GM19099 (cell line): ENCODE data around the gene MYMK.

Source experiments
- POLR2A ChIP-seq: IDR thresholded peaks from 3 replicates; pipeline ENCODE4 v1.6.1; 2011; ENCODE audit warnings: low read depth; ENCODE audit not compliant: insufficient read length; ENCODE audit errors: extremely low read depth

The MYMK gene

DNA sequence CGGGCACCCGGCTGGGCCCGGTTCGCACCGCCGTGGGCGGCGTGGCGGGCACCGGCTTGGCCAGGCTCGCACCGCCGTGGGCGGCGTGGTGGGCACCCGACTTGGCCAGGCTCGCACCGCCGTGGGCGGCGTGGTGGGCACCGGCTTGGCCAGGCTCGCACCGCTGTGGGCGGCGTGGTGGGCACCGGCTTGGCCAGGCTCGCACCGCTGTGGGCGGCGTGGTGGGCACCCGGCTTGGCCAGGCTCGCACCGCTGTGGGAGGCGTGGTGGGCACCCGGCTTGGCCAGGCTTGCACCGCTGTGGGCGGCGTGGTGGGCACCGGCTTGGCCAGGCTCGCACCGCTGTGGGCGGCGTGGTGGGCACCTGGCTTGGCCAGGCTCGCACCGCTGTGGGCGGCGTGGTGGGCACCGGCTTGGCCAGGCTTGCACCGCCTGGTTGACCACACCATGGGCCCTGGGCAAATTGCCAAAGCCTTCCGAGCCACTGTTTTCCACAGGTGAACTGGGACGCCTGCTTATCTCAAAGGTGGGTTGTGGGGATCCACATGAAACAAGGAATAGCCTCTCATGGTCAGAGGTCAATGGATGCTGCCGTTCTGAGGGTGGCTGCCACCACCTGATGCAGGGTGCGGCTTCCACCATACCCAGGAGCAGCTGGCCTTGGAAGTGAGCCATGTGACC lies 38.0 kb upstream of the MYMK start:
- TF ChIP-seq POLR2A = no peak

DNA sequence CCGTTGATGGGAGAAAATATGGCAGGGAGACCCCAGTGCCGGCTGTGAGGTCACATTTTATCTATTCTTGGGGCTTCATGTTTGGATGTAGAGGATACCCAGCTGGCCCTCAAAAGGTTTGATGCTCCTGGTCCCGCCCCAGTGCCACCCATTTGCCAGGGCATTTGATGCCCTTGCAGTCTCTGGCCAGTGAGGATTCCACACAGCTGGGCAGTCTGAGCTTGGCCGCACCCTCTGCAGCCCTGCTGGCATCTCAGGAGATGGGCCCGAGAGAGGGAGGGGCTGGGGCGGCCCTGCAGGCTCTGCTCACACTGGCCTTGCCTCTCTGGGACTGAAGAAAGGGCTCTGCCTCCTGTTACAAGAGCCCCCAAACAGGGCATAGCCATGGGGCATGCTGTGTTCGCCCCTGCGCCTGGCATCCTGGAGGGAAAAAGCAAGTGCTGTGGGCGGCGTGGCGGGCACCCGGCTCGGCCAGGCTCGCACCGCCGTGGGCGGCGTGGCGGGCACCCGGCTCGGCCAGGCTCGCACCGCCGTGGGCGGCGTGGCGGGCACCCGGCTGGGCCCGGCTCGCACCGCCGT lies 37.3 kb upstream of the MYMK start:
- no peak for TF ChIP-seq POLR2A

DNA sequence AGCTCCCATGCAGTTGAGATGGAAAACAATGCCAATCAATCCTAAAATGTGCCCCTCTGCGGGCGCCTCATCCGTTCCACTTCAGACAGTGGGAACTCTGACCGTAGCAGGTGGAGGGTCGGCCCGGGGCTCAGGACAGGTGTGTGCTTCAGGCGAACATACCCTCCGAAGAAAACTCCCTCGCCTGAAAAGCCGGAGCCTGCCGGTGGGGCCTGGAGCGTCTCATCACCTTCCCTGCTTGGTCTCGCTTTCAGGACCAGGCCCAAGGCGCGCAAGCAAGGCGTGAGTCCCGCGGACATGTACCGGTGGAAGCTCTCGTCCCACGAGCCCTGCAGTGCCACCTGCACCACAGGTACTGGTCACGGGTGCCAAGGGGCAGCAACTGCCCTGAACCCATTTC lies 36.2 kb upstream of the MYMK start:
- TF ChIP-seq POLR2A = no peak

DNA sequence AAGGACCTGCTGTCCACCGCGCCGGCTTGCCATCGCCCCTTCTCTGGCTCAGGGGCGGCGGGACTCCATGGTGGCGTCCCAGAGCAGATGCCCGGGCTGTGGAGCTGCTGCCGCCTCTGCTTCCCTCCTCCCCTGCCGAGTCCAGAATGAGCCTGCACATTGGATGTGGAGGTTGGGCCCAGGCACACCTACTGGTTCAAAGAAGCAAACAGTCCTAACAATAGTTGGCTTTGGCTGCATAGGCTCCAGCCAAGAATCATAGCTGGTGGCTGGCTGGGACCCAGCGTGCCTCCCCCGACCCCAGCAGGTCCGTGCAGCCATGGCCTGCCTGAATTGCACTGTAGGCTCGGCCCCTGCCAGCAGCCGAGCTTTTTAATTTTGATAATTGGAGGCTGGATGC lies 35.6 kb upstream of the MYMK start:
- TF ChIP-seq POLR2A = no peak

DNA sequence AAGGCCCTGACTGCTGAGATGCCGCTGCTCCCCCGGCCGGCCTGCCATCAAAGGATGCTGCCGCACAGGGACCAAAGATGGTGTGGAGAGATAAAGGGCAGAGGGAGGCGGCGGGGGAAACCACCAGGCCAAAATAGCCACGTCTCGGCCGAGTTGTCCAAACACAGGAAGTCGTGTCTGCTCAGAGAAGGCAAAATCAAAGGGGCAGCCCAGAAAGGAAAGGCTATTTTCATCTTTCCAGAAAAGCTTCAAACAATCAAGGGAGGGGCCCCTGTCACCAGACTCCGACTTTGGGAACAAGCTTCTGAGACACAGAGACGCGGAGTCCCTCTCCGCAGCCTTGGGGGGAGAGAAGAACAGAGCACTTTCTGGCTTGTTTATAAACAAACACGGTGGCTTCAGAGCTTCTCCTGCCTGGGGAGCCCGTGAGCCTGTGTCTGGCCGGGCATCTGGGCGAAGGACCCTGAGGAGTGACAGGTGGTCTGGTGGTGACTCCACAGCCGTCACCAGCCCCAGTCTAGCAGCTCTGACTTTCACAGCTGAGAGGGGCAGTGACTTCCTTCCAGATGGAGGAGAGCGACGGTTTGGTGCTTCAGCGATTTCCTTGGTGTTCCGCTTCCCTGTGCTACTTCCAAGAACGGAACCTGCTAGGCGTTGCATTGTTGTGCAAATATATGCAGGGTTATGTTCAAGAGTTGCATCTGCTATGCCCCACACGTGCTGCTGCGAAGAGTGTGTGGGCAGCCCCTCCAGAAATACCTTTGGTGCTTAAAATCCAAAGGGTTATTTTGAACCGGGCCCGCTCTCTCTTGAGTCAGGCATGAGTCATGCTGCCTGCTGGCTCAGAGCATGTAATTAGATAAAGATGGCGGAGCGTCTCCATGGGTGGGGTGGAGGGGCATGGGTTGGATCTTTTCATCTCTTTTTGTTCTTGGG lies 33.7 kb upstream of the MYMK start:
- TF ChIP-seq POLR2A = no peak

DNA sequence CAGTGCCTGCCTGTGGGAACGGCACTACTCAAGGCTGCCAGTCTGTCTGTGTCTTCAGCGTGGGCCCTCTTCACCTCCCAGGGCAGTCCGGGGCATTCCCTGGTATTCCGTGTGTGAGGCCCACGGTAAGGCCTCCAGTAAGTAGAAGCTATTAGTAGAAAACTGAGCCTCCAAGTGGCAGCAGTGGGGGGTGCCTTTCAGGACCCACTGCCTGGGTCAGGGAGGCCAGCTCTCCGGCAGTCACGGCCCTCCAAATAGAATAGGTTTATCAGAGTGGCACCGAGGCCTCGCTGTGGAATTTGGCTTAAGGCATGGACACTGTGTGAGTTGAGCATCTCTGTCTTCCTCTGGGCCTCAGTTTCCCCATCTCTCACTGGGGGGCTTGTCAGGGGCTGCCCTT lies 32.8 kb upstream of the MYMK start:
- TF ChIP-seq POLR2A = no peak

DNA sequence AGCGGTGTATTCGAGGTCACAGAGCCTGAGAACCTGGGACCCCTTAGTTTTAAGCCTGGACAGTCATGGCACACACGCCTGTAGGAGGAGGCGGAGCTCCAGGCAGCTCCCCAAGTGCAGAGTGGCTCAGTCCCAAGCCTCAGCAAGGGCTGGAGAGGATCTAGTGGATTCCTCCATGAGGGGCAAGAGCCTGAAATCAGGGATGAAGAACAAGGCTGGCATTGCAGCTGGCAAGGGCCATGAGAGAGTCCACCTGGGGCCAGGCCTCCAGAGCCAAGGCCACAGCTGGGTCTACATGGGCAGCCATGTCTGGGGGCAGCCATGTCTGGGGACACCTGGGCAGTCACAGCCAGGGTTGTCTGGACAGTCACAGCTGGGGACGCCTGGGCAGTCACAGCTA lies 31.6 kb upstream of the MYMK start:
- TF ChIP-seq POLR2A = no peak

DNA sequence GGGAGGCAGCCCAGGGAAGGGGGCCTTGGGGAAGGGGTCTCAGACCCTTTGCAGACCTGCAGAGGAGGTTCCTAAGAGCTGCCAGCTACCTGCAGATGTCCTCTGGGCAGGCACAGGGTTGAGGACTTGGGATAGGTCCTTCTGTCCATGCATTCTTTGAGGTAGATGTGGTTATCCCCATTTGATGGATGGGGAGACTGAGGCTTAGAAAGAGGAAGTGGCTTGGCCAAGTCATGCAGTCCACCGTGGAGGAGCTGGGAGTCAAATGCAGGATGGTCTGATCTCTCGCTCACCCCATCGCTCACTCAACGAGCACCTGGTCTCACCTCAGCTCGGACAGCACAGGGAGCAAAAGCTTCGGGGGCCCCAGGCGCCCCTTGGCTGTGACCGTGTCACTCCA lies 30.0 kb upstream of the MYMK start:
- TF ChIP-seq POLR2A = no peak

DNA sequence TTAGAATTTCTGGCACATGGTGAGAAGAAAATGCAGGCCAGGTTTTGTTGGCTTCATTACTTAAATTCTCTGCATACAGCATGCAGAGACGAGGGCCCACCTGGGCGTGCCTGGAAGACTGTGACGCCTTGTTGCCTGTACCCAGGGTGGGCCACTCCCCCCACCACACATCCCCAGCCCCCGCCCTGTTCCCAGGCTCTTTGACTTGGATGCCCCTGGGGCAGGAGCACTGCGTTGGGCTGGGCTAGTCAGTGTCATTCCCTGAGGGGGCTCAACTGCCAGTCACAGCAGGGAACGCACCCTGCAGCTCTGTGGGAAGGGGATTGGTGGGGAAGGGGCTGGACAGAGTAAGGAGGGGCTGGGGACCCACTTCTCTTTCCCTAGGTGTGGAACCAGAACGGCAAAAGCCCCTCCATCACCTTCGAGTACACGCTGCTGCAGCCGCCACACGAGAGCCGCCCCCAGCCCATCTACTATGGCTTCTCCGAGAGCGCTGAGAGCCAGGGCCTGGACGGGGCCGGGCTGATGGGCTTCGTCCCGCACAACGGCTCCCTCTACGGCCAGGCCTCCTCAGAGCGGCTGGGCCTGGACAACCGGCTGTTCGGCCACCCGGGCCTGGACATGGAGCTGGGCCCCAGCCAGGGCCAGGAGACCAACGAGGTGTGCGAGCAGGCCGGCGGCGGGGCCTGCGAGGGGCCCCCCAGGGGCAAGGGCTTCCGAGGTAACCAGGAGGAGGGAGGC lies 29.4 kb upstream of the MYMK start:
- TF ChIP-seq POLR2A = no peak

DNA sequence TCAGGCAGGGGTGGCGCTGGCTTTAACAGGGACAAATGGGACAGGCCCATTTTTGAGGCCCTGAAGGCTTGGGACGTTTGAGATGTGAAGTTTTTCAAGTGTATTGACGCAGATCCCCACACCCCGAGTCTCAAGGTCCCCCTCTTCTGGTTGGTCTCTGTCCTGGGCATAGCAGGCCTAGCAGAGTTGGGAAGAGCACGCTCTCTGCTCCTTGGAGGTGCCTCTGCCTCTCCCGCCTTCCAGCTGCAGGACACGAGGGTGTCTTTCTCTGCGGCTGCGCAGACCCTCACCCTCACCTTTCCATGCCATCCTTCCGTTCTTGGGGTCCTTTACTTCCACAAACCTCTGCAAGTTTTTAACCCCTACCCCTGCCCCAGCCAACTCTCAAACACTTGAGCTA lies 28.4 kb upstream of the MYMK start:
- TF ChIP-seq POLR2A = no peak

DNA sequence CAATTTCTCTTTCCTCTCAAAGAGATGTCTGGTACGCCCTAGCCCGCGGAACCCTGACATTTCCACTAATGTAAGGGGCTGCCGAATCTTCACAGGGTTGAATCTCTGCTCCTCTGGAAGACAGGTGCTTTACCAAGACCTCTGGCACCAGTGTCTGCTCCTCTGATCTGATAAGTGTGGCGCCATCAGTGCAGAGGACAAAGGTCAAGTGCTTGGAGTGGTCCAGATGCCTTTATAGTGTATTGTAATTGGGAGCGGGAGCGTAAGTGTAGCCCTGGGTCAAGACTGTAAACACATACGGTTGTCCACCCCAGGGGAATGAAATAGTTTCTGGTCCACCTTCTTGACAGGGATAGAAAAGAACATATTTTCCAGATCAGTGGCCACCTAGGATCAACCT lies 27.5 kb upstream of the MYMK start:
- TF ChIP-seq POLR2A = no peak

DNA sequence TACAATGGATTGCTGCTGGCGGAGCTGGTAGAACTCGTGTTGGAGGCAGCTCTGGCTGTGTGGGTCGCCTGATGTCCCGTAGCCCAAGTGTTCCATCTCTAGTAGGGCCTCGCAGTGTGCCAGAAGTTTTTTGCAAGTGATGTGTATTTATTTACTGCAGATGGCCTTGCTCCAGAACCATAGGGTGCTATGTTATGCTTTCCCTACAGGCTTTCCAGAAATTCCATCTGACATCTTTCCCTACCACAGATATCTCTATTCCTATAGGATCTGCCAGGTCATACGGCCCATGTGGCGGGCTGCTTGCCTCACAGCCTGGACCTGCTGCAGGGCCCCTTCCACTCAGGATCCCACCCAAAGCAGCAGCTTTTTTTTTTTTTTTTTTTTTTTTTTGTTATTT lies 26.7 kb upstream of the MYMK start:
- TF ChIP-seq POLR2A = no peak

DNA sequence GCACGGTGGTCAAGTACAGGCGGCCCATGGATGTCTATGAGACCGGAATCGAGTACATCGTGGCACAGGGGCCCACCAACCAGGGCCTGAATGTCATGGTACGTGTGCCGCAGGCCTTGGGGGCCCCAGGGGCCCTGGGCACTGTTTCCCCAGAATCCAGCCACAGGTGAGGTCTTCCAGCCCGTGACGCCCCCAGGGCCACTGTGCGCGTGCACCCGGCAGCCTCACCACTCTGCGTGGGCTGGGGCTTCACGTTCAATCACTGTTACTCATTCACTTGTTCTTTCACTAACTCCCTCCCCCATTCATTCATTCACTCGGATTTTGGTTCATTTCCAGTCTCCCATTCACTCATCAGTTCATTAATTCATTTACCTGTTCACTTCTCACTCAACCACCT lies 22.4 kb upstream of the MYMK start:
- TF ChIP-seq POLR2A = no peak

DNA sequence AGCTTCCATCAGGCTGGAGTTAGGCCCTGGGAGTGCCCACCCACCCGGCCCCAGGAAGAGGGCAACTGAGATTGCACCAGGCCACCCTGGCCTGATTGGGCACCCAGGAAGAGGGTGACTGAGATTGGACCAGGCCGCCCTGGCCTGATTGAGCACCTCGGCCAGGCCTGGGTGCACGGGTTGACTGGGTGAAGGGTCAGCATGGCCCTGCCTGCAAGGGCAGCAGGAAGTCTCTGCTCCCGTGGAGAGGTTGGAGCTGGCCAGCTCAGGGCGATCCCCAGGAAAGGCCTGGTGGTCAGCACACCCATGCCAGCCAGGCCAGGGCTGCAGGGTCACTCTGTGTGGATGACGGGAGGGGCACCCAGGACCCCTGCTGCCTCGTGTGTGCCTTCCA lies 21.5 kb upstream of the MYMK start:
- TF ChIP-seq POLR2A = no peak
